ENCODE results near the gene FOSL1.

DNA sequence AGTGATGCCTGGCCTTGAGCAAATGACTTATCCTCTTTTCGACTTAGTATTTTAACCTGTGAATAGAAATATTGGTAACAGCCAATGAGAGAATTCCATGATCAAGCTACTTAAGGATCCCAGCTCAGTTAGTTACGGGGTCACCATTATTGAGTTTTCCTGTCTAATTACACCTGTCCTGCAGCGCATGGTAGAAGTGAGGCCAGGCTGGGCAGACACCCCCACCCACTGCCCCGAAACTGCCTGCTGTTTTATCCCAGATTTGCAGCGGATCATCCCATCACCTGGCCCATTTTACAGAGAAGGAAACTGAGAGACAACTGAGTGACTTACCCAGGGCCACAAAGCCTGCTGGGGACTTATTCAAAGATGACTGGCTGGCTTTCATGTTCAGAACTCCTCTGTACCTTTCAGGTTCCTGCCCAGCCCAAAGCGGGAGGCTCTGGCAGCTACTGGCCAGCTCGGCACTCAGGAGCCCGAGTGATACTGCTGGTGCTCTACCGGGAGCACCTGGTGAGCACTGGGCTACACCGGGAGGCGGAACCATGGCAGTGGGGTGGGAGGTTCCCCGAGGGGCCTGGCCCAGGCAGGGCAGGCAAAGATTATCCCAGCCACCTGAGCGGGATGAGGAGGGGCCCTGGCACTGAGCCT, 38.5 kb downstream of the FOSL1 start:
- TF ChIP-seq CTCF (conservative IDR thresholded peaks at IDR 0.05) (no peak), EZH2 (IDR thresholded peaks at IDR 0.05; ENCODE audit: low read depth) (no peak)
